Measurements from ENCODE around the gene ELN.
"Not testable (repeated sequence)": the region's sequence is repeated elsewhere in the genome, so short reads cannot be mapped to it uniquely, and the experiment has no call there.

Gene ELN

DNA sequence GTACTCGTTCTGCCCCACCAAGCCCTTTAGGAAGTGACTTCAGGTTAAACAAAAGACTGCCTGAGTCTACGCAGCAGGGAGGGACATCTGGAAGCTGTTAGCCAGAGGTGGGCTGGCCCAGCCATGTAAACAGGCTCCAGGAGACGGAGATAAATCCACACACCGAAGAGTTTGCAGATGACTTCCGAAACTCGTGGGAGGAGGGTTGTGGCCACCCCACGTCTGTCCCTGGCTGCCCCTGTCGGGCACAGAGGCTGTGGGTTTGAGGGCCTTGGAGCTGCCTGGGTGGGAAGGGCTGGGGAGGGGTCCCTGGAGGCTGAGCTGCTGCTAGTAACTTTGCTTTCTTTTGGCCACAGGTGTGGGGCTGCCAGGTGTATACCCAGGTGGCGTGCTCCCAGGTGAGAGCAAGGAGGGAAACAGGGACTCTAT, 15.6 kb downstream of the ELN start:
- Histone ChIP-seq H4K20me1 (ENCODE audit: control insufficient read depth, insufficient read depth, low read depth, low read length) (no peaks in the 10 kb centered on the region), H3K36me3 (ENCODE audit: control insufficient read depth, low read length) (no peaks in the 10 kb centered on the region), H3K9me3 (ENCODE audit: control insufficient read depth, insufficient read depth, low read length) (no peaks in the 10 kb centered on the region), H3K4me1 (ENCODE audit: control insufficient read depth, low read length) (peaks cover 3% of the 10 kb centered on the region; the same call in 1 of the 2 replicates), H3K4me3 (ENCODE audit: low read length) (no peak overlapping the region), H3K79me2 (ENCODE audit: control insufficient read depth, low read length) (no peaks in the 10 kb centered on the region), H3F3A (ENCODE audit: control insufficient read depth, insufficient read depth) (no peaks in the 10 kb centered on the region), H3K9me2 (replicated peaks; ENCODE audit: control insufficient read depth, low read length) (no peaks in the 10 kb centered on the region), H3K27ac (ENCODE audit: low read depth, low read length) (no peak overlapping the region), H3K27me3 (ENCODE audit: control insufficient read depth, low read length) (peaks cover 28% of the 10 kb centered on the region), H3K4me2 (ENCODE audit: low read length) (no peak overlapping the region)
- TF ChIP-seq EZH2phosphoT487 (IDR thresholded peaks at IDR 0.05; ENCODE audit: borderline replicate concordance, low read length), result no peak
- TF ChIP-seq, protein P1, sequence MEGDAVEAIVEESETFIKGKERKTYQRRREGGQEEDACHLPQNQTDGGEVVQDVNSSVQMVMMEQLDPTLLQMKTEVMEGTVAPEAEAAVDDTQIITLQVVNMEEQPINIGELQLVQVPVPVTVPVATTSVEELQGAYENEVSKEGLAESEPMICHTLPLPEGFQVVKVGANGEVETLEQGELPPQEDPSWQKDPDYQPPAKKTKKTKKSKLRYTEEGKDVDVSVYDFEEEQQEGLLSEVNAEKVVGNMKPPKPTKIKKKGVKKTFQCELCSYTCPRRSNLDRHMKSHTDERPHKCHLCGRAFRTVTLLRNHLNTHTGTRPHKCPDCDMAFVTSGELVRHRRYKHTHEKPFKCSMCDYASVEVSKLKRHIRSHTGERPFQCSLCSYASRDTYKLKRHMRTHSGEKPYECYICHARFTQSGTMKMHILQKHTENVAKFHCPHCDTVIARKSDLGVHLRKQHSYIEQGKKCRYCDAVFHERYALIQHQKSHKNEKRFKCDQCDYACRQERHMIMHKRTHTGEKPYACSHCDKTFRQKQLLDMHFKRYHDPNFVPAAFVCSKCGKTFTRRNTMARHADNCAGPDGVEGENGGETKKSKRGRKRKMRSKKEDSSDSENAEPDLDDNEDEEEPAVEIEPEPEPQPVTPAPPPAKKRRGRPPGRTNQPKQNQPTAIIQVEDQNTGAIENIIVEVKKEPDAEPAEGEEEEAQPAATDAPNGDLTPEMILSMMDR (IDR thresholded peaks at IDR 0.05; ENCODE audit: low read depth, low read length, poor library complexity, severe bottlenecking), result no peak

DNA sequence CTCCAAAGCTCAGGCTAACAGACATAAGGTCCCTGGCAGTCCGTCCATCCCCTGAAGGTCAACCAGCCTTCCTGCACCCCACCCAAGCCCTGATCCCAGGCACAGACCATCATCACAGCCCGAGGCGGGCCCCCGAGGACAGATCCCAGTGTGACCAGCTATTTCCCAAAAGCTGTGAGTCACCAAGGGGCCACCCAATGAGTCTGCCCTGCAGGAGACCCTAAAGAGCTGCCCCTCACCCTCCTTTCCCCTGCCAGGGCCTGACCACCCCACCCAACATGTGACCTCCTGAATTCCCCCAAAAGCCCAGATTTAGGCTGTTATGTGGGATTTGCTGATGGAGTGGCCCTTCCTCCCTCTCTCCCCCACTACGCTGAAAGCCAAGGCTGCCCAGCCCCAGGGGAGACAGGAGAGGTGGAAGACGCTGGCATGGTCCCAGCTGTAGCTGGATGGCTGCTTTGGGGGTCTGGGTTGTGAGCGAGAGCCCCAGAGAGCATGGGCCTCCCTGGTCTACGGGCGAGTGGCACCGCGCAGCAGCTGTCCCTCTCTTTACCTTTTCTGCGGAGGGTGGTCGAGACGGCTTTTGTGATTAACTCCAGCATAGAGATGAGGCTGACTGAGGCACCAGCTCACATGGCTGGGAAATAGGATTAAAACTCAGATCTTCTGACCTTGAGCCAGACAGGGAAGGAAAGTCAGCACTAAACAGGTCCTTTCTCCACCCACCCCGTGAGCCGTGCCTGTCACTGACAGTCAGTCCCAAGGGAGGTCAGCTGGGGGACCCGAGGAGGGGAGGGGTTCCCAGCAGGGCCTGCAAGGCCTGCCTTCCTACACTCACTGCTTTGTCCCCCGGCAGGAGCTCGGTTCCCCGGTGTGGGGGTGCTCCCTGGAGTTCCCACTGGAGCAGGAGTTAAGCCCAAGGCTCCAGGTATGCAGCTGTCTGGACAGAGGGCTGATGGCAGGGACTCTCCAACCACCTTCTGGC, 16.7 kb downstream of the ELN start:
- no peaks in the 10 kb centered on the region for H3K9me3 ChIP-seq (ENCODE audit: control insufficient read depth, insufficient read depth, low read length)
- H3K4me2 ChIP-seq (ENCODE audit: low read length), result no peak overlapping the region
- H3K4me3 ChIP-seq (ENCODE audit: low read length), result no peak overlapping the region
- H3K9me2 ChIP-seq (replicated peaks; ENCODE audit: control insufficient read depth, low read length), result no peaks in the 10 kb centered on the region
- H4K20me1 ChIP-seq (ENCODE audit: control insufficient read depth, insufficient read depth, low read depth, low read length), result no peaks in the 10 kb centered on the region
- no peak overlapping the region for H3K27ac ChIP-seq (ENCODE audit: low read depth, low read length)
- no peaks in the 10 kb centered on the region for H3K79me2 ChIP-seq (ENCODE audit: control insufficient read depth, low read length)
- peaks cover 3% of the 10 kb centered on the region; the same call in 1 of the 2 replicates for H3K4me1 ChIP-seq (ENCODE audit: control insufficient read depth, low read length)
- no peaks in the 10 kb centered on the region for H3K36me3 ChIP-seq (ENCODE audit: control insufficient read depth, low read length)
- H3F3A ChIP-seq (ENCODE audit: control insufficient read depth, insufficient read depth), result no peaks in the 10 kb centered on the region
- TF ChIP-seq, protein P1 (IDR thresholded peaks at IDR 0.05; ENCODE audit: low read depth, low read length, poor library complexity, severe bottlenecking), result no peak
- TF ChIP-seq EZH2phosphoT487 (IDR thresholded peaks at IDR 0.05; ENCODE audit: borderline replicate concordance, low read length), result no peak
- peaks cover 28% of the 10 kb centered on the region for H3K27me3 ChIP-seq (ENCODE audit: control insufficient read depth, low read length)

DNA sequence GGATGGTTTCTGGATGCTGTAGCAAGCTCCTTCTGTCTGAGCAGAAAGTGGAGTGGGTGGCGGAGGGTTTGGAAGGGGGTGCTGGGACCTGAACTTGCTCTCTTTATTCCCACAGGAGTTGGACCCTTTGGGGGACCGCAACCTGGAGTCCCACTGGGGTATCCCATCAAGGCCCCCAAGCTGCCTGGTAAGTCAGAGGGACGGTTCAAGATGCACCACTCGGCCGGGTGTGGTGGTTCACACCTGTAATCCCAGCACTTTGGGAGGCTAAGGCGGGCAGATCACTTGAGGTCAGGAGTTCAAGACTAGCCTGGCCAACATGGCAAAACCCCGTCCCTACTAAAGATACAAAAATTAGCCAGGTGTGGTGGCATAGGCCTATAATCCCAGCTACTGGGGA, 18.6 kb downstream of the ELN start:
- H3K27me3 ChIP-seq (ENCODE audit: control insufficient read depth, low read length), result peaks cover 23% of the 10 kb centered on the region
- not testable (repeated sequence) for H3K4me1 ChIP-seq (ENCODE audit: control insufficient read depth, low read length); H3K36me3 ChIP-seq (ENCODE audit: control insufficient read depth, low read length); H3K4me3 ChIP-seq (ENCODE audit: low read length); H3K79me2 ChIP-seq (ENCODE audit: control insufficient read depth, low read length); H3F3A ChIP-seq (ENCODE audit: control insufficient read depth, insufficient read depth); H3K9me2 ChIP-seq (replicated peaks; ENCODE audit: control insufficient read depth, low read length); H4K20me1 ChIP-seq (ENCODE audit: control insufficient read depth, insufficient read depth, low read depth, low read length); H3K9me3 ChIP-seq (ENCODE audit: control insufficient read depth, insufficient read depth, low read length); H3K4me2 ChIP-seq (ENCODE audit: low read length); H3K27ac ChIP-seq (ENCODE audit: low read depth, low read length)

DNA sequence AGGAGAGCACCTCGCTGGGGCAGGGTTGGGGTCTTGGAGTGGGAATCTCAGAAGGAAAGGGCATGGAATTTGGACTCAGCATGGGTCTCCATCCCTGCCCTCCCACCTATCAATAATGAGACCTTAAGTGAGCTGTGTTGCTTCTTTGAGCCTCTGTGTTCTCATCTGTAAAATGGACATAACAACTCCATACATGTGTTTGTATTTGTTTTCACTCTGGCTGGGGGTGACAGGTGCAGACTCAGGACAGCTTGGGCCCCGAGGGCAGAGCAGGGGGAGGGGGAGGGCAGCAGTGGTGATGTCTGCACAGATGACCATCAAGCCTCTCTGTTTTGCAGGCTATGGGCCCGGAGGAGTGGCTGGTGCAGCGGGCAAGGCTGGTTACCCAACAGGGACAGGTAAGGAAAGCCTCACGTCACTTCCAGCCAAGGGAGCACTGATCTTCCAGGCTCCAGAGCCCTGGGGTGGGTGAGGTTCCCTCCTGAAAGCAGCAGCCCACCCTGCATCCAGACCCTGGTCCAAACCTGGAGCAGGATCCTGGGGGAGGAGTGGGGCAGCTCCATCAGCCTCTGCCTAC, 19.9 kb downstream of the ELN start:
- Histone ChIP-seq H3K79me2 (ENCODE audit: control insufficient read depth, low read length) (no peaks in the 10 kb centered on the region), H3K4me2 (ENCODE audit: low read length) (no peak overlapping the region), H3K36me3 (ENCODE audit: control insufficient read depth, low read length) (no peaks in the 10 kb centered on the region), H3K27me3 (ENCODE audit: control insufficient read depth, low read length) (peaks cover 23% of the 10 kb centered on the region), H3K4me3 (ENCODE audit: low read length) (no peak overlapping the region), H3K27ac (ENCODE audit: low read depth, low read length) (no peak overlapping the region), H4K20me1 (ENCODE audit: control insufficient read depth, insufficient read depth, low read depth, low read length) (no peaks in the 10 kb centered on the region), H3K9me3 (ENCODE audit: control insufficient read depth, insufficient read depth, low read length) (no peaks in the 10 kb centered on the region), H3F3A (ENCODE audit: control insufficient read depth, insufficient read depth) (no peaks in the 10 kb centered on the region), H3K9me2 (replicated peaks; ENCODE audit: control insufficient read depth, low read length) (no peaks in the 10 kb centered on the region), H3K4me1 (ENCODE audit: control insufficient read depth, low read length) (peaks cover 11% of the 10 kb centered on the region)
- TF ChIP-seq, protein P1 (IDR thresholded peaks at IDR 0.05; ENCODE audit: low read depth, low read length, poor library complexity, severe bottlenecking), result no peak
- no peak for TF ChIP-seq EZH2phosphoT487 (IDR thresholded peaks at IDR 0.05; ENCODE audit: borderline replicate concordance, low read length)
